Liver (tissue), 3 donors: ENCODE measurements around the gene BTAF1.

ENCODE experiments used
- CTCF ChIP-seq: fragments of 150-350 bp; IDR thresholded peaks from 2 replicates; pipeline ENCODE4 v1.5.1; 2017; ENCODE audit warnings: improper control_type of control experiment, low read depth, low read length; ENCODE audit not compliant: missing input control
- JUND ChIP-seq, 2 donors: IDR thresholded peaks; 2 replicates each; pipeline ENCODE4 v1.6.1; 2016; ENCODE audit warnings: antibody characterized with exemption in 2 of 2
- MAX ChIP-seq: IDR thresholded peaks from 2 replicates; pipeline ENCODE4 v1.6.1; 2016; ENCODE audit warnings: antibody characterized with exemption
- RXRA ChIP-seq, 2 donors: IDR thresholded peaks; 2 replicates each; pipeline ENCODE4 v1.6.1; 2017 to 2018; ENCODE audit warnings: antibody characterized with exemption in 2 of 2, mild to moderate bottlenecking in 1 of 2
- TAF1 ChIP-seq: conservative IDR thresholded peaks from 2 replicates; pipeline ENCODE4 v1.6.1; 2016; ENCODE audit warnings: antibody characterized with exemption, mild to moderate bottlenecking
- ZBTB33 ChIP-seq: IDR thresholded peaks from 2 replicates; pipeline ENCODE4 v1.6.1; 2016; ENCODE audit warnings: antibody characterized with exemption
- donor health status: healthy.
- donor health status: healthy.

- no peak for TF ChIP-seq CTCF
- TF ChIP-seq MAX = no peak
- TF ChIP-seq JUND (IDR thresholded peaks at IDR 0.05) = no peak
- no peak for TF ChIP-seq TAF1
- no peak for TF ChIP-seq ZBTB33
- TF ChIP-seq RXRA (IDR thresholded peaks at IDR 0.05) = no peak
Observed at GRCh38 chr10:92042541-92042940, 119.0 kb downstream of the BTAF1 start.
